WI38 (cell line): ENCODE measurements around the gene SERPINA5.

Experiments
- H3K4me3 ChIP-seq: 2 replicates; pipeline ENCODE4 v1.5.1; 2011; ENCODE audit warnings: low read depth, mild to moderate bottlenecking, control low read depth, low read length
- CTCF ChIP-seq: IDR thresholded peaks from 2 replicates; pipeline ENCODE4 v1.5.1; 2012; ENCODE audit warnings: low read depth, mild to moderate bottlenecking, control low read depth, low read length

SERPINA5 gene

GRCh38 chr14:94562022-94562421 lies 19.2 kb upstream of the SERPINA5 start:
- H3K4me3 ChIP-seq, result no peak overlapping the region
- no peak for TF ChIP-seq CTCF

DNA sequence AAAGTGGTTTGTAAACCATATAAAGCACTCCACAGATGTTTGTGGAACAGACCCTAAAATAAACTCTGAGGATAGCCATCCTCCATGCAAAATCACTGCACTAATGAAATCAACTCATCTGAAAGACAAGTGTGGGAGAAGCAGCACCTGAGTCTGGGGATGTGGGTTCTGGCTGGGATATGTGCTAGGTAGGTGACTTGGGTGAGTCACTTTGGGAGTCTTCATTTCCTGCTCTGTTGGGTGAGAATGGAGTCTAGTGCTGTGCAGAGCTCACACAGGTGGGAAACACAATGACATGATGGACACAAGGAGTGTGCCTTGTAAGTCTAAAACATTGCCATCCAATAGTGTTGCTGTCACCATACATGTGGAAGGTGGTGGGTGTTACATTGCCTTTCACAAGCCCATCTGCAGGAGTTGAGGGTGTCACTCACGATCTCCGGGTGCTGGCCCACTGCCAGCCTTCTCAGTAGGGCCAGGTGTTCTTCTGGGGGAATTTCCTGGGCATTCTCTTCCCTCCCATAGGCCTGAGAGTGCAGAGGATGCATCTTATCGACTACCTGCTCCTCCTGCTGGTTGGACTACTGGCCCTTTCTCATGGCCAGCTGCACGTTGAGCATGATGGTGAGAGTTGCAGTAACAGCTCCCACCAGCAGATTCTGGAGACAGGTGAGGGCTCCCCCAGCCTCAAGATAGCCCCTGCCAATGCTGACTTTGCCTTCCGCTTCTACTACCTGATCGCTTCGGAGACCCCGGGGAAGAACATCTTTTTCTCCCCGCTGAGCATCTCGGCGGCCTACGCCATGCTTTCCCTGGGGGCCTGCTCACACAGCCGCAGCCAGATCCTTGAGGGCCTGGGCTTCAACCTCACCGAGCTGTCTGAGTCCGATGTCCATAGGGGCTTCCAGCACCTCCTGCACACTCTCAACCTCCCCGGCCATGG lies 18.0 kb upstream of the SERPINA5 start:
- no peak overlapping the region for H3K4me3 ChIP-seq
- no peak for TF ChIP-seq CTCF

GRCh38 chr14:94564381-94564780 lies 16.8 kb upstream of the SERPINA5 start:
- TF ChIP-seq CTCF, result no peak
- H3K4me3 ChIP-seq, result no peak overlapping the region

DNA sequence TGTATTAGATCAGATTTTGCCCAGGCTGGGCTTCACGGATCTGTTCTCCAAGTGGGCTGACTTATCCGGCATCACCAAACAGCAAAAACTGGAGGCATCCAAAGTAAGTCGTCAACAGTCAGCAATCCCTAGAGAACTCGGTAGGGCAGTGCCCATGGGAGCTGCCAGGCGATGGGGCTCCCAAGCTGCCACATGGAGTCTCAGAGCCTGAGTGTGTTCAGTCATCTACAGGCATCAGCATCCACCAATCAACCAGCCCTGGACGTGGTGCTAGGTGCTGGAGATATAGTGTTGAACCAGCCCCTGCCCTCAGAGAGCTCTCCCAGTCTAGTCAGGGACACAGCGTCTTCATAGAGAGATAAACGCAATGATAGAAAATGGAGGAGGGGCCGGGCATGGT lies 13.0 kb upstream of the SERPINA5 start:
- no peak for TF ChIP-seq CTCF

DNA sequence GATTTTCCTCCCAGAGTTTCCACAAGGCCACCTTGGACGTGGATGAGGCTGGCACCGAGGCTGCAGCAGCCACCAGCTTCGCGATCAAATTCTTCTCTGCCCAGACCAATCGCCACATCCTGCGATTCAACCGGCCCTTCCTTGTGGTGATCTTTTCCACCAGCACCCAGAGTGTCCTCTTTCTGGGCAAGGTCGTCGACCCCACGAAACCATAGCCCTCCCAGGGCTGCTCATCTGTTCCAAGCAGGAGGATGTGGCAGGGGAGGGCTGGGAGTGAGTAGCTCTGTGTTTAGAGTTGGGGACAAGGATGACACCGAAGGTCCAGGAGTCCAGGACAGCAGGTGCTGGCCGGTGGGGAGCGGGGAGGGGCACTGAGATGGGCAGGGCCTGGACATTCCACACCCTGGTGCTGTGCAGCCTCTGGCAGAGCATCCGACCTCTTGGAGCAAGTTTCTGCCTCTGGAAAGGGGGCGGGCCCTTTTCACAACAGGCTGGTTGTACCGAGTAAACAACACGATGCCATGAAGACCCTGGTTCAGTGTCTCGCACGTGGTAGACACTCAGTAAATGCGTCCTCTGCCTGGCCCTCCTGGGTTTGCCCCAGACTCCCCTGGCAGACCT lies 11.7 kb upstream of the SERPINA5 start:
- H3K4me3 ChIP-seq, result no peak overlapping the region
- no peak for TF ChIP-seq CTCF

More for the DNA sequence above, 13.0 kb upstream of the SERPINA5 start:
- H3K4me3 ChIP-seq, result no peak overlapping the region

DNA sequence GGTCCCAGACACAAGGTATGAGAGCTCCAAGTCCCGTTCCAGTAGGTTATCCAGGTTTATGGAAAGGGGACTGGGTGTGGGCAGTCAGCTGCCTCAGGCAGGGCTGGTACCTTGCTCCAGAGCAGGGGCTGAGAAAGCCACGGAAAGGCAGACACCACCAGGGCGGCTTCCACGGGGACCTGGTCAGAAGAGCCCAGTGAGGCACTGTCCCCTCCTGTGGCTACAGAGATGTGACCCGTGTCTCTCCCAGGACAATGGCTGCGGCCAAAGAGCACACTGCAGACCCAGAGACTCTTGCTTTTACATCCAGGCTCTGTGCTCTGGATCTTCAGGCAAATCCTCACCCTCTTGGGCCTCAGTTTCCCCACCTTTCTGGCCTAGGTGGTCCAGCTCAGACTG lies 11.2 kb upstream of the SERPINA5 start:
- no peak for TF ChIP-seq CTCF
- no peak overlapping the region for H3K4me3 ChIP-seq

GRCh38 chr14:94570440-94570839 lies 10.8 kb upstream of the SERPINA5 start:
- no peak for TF ChIP-seq CTCF

More at GRCh38 chr14:94570440-94570839, 10.8 kb upstream of the SERPINA5 start:
- no peak overlapping the region for H3K4me3 ChIP-seq
